GM19438 (cell line): ENCODE measurements around the gene ELF1.
A peak's percentile ranks its signal among the peaks of the same experiment; 100 is the strongest.

Experiments
- ATAC-seq: cut with Tn5 transposase; IDR thresholded peaks from one replicate; pipeline ENCODE4 v1.9.1; 2021; ENCODE audit warnings: low read depth; ENCODE audit not compliant: unreplicated experiment

Gene ELF1

DNA sequence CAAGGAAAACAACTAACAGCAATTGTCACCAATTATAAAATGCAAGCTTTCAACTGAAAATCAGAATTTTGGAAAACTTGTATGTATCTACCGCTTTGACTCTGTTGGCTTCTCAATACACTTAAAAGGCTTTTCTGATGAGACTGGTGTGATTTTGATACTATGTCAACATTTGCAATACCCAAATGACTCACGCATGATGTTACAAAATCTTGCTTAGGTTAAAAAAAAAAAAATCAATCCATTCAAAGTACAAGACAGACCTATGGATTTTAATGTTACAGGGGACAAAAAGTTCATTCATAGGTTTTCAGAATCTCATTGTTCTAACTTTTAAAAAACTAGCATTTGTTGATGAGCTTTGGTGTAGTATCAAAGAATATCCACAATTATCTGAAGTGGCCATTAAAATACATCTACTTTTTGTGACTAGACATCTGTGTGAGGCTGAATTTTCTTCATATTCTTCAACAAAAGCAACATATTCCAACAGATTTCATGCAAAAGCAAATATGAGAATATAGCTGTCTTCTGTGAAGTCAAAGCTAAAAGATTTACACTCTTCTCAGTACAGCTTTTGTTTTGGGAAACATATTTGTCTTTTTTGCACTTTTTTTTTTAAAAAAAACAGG lies 10.7 kb downstream of the ELF1 start:
- ATAC-seq = no peak

DNA sequence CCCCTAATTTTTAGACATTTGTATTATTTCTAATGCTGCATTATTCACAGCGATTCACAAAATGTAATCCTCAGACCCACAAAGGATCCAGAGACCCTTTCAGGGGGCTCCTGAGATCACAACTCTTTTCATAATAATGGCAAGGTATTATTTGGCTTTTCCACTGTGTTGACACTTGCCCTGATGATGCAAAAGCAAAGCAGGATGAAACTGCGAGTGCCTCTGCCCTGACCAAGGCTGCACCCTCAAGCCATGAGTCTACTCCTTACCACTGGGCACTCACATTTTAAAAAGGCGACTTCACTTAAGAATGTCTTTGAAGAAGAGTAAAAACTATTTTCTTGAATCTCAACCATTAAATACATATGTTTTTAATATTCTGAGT lies 11.4 kb downstream of the ELF1 start:
- no peak for ATAC-seq

DNA sequence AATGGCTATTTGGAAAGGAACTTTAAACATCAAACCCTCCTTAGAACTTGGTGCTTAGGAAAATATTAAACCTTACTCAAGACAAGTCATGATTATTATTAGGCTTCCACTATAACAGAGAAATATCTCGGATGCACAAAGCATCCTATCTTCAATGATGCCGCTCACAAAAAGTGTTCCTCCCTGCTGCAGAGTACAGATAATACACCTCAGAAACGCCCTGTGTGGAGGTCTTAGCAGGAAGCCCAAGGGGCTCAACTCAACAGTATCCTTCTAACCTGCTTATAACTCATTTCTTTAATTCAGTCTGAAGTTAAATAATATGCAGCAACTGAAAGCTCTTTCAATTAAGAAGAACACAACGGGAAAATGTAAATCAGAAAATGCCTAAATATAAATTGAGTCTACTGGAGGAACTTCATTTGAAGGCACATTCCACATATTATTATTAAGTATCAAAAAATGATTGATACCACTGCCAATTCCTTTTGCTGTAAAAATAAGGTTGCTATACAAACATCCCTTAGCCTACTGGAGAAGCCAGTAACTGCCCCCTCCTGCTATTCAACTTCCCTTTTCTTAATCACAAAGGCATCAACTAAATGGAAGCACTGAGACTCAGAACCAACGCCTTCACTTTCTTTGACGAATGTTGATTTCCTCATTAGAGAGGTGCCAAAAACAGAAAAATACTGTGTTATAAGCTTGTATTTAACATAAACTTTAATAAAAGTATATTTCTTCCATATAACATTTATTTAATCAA lies 12.0 kb downstream of the ELF1 start:
- no peak for ATAC-seq

DNA sequence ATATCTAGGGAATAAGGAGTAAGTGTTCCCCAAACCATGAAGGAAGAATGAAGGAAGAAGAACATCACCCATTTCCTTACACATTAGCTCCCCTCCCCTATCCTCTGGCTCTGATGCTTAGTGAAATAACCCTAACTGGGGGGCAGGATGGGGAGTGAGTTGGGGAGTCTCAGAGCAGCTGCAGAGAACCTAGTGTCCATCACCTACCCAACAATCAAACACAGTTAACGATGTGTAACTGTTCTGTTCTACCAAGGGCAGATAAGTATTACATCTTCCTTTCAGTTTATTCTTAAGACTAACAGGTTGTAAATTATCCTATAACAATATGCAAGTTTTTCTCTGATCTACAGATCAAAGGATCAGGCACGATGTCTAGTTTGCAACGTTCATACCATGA lies 12.8 kb downstream of the ELF1 start:
- ATAC-seq = no peak

DNA sequence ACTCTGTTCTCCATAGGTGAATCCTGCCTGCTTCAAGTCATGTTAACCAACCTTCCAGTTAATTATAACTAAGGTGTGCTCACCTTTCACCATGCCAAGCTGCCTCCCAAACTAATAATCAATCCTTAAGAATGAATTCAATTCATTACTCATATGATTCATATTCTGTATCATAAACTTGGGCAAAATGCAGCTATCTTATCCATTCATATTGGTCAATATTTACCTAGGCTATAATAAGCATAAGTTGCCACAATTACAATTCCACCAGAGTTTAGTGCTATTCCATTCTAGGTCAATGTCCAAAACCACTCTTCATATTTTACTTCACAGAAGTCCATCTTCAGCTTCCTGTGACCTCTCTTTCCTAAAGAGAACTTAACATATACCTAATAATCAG lies 13.4 kb downstream of the ELF1 start:
- no peak for ATAC-seq

DNA sequence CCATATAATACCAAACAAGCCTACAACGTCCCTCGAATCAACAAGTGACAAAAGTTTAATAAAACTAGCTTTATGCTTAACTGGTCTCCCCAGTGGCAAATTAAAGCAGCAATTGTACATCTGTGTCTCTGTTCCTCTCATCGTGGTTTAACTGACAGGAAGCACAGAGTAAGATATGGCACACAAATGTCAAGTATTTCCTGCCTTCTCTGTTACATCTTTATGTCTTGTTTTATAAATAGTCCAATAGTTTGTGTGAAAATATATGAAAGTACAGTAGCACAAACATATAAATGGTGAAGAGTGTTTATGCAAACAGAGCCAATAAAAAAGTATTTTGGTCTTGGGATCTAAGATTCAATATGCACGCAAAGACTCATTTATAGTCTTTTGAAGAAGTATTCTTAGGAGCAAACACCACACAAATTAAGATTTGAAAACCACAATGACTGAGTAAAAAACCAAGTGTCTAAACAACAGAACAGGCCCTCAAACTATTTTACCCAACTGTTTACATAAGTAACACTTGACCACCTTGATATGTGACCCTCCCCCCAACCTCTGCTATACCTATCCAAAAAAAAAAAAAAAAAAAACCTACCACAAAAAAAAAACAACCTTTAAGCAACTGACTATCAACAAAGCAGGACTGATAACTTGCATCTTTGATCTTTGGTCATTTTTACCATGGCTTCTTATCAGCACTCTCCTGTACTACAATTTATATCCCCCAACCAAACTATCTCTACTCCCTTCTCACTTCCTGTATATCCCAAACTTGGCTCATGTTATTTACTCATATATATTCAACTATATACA lies 14.0 kb downstream of the ELF1 start:
- peak; percentile 61 for ATAC-seq

DNA sequence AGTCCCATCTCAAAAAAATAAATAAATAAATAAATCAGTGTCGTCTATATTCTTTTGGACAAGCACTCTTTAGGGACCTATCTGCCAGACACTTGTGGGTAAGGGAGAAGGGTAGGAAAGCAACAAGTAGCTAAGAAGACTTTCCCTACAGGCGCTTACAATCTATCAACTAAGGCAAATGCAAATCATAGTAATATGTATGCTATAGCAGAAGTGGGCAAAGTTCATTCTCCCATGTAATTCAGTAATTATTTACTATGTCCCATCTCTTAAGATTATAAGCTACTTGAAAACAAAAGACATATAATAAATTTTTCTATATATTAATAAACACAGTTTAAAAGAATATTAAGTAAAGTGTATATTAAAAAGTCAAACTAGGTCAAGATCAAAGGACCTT lies 16.5 kb downstream of the ELF1 start:
- no peak for ATAC-seq

DNA sequence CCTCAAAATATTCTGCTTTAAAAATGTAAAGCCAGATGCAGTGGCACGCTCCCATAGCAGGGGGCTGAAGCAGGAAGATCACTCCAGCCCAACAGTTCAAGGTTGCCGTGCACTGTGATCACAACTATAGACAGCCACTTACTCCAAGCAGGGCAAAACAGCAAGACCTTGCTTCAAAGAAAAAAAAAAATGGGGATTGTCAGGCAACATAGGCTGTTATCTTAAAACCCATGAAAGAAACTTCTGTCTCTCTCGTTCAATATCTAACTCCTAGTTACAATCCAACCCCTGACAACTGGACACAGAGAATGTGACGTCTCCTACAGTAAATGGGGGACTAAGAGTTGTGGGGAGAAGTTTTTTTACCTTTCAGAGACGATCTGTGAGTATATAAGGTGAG lies 17.4 kb downstream of the ELF1 start:
- no peak for ATAC-seq

DNA sequence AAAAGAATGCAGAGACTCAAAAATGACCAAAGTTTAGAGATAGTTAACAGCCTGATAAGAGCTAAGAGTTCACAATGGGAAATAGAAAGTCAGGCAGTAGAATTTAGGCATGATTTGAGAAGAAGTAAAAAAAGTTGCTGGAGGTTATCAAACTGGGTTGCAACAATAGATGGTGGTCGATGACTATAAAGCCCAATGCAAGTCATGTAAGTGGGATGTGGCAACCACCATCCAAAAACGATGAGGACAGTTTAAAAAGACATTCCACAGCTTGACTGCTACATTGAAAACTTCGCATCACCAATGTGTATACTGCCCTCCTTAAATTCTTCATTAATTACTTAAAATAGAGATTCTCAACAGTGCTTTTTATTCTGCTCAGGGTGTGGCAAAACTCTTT lies 19.7 kb downstream of the ELF1 start:
- ATAC-seq = no peak

DNA sequence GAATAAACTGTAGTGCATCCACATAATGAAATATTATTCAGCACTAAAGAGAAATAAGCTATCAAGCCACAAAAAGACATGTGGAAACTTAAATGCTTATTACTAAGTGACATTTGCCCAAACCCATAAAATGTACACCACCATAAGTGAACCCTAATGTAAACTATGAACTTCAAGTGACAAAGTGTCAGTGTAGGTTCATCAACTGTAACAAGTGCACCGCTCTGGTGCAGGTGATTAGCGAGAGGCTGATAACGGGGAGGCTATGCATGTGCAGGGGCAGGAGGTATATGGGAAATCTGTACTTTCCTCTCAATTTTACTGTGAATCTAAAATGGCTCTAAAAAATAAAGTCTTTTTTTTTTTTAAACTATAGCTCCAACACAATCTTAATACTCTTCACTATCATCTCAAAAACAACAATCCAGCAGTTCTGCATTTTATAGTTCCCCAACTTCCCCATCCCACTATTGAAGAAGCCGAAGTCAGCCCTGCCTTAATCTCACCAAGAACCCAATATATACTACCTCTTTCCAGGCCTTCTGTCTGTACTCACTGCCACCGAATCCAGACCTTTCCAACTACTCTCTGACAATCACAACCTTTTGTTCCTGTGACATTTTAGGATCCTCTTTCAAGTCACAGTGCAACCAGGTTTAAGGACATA lies 22.6 kb downstream of the ELF1 start:
- no peak for ATAC-seq

DNA sequence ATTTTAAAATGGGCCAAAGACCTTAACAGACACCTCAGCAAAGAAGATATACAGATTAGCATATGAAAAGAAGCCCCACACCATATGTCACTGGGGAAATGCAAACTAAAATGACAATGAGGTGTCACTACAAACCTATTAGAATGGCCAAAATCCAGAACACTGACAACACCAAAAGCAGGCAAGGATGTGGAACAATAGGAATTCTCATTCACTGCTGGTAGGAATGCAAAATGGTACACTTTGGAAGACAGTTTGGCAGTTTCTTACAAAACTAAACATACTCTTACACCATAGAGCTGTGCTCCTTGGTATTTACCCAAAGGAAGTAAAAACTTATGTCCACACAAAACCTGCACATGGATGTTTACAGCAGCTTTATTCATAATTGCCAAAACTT lies 23.1 kb downstream of the ELF1 start:
- no peak for ATAC-seq

DNA sequence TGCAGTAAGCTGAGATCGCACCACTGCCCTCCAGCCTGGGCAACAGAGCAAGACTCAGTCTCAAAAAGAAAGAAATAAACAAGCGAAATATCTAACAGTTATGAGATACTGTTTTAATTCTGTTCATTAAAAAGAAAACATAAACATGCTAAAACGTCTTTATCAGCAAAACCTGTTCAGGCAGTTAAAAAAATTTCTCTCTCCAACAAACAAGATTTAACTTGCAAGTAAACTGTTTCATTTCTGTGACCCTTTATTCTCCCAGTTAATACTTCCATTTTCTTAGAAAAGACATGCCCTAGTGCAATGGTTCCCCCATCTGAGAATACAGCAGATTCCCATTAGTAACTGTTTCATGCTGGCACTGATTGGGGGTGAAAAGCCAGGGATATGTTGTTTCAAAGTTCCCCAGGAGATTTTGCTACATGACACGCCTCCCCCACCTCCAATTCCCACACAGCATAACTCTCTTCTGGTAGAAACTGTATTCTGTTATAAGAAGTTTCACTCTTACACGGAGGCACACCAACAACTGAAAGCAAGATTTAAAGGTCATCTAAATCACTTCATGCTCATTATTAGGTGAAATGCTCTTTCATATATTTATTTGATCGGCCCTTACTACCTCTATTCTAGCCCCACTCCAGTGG lies 24.4 kb downstream of the ELF1 start:
- ATAC-seq = peak; percentile 72

DNA sequence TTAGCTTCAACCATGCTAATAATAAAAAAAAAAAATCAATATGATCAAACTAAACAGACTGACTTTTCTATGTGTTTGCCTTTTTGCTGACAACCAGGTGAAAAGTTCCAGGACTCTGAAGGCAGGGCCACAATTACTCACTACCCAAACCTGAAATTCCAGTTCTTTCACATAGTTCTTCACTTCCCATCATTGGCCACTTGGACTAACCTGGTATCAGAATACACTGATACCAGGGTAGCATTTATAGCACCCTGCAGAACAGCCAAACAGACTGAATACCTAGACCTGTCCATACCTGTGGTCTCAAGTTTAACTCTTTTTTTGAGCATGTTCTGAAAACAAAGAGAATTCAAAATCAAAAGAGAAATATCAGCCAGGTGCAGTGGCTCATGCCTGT lies 25.1 kb downstream of the ELF1 start:
- no peak for ATAC-seq

DNA sequence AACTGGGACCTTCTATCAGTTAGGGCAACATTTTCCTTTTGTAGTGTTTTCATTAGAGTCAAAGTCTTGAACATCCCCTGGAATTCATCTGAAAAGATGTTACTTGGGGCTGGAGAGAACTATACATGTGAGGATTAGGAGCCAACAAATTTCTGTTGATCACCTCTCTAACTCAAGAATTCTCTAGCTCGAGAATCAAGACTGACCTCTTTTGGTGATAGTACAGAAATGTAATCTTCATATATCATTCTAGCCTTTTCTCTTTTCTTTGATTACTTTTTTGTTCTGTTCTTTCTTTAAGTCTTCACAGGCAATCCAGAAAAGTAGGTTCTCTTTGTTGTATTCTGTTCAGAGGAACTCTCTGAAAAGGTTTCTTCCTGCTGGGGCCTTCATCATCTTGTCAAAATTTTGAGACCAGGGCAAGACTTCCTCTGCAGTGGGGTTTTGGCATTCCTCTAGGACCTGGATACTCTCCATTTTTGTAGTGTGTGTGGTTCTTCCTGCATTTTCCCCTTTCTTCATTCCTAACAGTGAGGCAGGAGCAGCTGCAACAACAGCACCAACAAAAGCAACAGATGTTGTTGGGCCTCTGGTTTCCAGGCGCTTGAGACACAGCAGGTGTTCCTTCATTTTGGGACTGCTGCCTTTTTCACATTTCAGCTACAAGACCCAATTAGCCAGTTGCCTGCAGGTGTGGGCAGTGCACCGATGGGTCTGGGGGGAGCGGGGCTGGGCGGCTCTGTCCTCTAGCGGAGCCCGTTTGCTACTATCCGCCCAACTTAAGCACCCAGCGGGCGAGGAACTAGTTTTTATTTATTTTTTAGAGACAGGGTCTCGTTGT lies 26.2 kb downstream of the ELF1 start:
- no peak for ATAC-seq

DNA sequence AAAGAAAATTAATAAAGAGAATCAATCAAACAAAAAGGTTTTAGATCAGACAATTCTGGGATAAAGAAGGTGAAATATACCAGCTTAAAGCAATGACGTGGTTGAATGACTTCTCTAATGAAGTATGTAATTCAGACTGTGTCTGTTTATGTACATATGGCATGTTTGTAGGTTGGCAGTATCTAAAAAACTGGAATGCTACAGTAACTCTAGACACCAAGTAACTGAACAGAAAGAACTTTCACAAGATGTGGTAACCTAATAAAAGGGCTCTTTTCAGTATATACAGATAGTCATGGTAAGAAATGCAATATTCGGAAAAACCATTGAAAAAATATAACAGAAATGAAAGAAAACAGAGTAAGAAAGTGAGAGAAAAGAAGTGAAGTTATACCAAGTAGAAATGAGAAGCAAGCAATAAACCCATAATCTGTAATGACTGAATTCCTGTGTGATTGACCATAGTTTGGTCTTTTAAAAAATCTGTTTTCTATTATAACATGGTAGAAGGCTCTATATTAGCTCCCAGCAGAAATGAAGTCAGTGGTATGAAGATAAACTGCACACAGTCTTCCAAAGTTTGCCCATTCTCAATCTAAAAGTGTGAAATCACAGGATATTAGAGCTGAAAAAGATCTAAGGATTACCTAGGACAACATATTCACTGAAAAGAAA lies 31.4 kb downstream of the ELF1 start:
- no peak for ATAC-seq

DNA sequence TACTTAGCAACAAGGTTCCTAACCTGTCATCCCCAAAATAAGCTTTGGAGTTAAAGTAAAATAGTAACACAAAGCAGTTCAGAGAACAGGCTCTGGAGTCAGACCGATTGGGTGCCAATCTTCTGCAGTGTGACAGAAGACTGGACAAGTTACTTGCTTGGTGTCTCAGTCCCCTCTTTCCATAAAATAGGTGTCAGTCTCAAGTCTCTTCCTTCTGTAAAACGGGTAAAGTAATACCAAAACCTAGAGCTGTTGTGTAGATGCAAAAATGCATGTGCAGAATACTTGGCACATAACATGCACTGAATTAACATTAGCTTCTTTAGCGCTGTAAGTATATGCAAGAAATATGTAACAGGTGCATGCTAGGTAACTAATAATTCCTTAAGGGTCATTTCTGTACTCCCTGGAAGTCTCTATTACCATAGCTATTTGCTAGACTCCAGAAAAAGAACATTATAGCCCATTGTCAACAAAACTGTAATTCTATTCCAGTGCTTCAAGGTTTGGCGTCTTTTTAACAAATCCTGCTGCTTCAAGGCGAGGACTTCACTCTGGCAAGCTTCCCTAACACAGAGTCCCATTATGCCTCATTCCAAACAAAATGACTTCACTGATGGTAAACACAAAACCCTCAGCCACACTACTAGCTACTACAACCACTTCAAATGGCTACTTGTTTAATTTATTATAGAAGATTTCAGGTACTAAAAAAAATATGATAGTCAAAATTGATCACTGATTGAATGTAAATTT lies 32.8 kb downstream of the ELF1 start:
- no peak for ATAC-seq

DNA sequence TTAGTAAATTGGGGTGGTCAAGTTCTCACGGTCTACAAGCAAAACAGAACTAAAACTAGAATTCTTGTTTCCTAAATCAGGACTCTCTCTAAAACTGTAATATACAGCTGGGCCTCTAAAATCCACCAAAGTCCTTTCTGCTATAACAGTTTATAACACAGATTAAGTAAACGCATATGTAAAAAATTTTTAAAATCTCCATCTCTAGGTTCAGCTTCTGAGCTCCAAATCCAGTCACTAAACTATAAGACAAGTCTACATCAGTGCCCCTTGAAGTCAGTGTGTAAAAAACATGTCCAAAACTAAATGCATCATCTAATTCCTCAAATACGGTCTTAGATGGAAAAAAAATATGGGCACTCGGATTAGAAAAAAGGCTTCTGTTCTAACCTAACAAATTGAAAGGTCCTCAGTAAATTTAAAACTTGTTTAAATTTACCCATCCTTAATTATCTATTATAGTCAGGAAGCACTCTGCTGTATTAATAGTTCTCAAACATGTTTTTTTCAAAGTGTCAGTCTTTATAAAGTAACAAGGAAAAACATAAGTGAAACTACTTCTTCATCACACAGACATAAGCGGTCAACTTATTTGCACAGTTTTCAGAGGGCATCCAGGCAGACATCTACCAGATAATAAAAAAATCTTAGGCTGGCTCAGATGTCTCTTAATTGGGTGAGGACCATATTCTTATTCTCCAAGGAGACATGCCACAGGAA lies 33.6 kb downstream of the ELF1 start:
- no peak for ATAC-seq
